ENCODE data around the gene FAM229A.
A peak's percentile ranks its signal among the peaks of the same experiment; 100 is the strongest.

The FAM229A gene

GRCh38 chr1:32346532-32347157, 15.6 kb downstream of the FAM229A start:
- DNase-seq: no peak

- DNase-seq: no peak
These were observed 16.9 kb downstream of the FAM229A start for GRCh38 chr1:32345289-32345827.

- no peak for DNase-seq
These were observed 19.6 kb downstream of the FAM229A start for GRCh38 chr1:32342704-32343103.

GRCh38 chr1:32341971-32342370, 20.3 kb downstream of the FAM229A start:
- DNase-seq: no peak

- DNase-seq: no peak
These were observed 21.0 kb downstream of the FAM229A start for GRCh38 chr1:32341186-32341757.

GRCh38 chr1:32339363-32339978, 22.8 kb downstream of the FAM229A start:
- no peak for DNase-seq

GRCh38 chr1:32338637-32339145, 23.6 kb downstream of the FAM229A start:
- no peak for DNase-seq

- DNase-seq: no peak
These were observed 24.2 kb downstream of the FAM229A start for GRCh38 chr1:32337855-32338636.

GRCh38 chr1:32336963-32337675, 25.2 kb downstream of the FAM229A start:
- DNase-seq: no peak

- DNase-seq: no peak
These were observed 25.7 kb downstream of the FAM229A start for GRCh38 chr1:32336591-32336932.

GRCh38 chr1:32335790-32336590, 26.3 kb downstream of the FAM229A start, which contains the start of gene MARCKSL1:
TSS of gene MARCKSL1 (minus strand) at chr1:32336233. CDS start at chr1:32336033, 200 bp downstream.
- peak; percentile 86 for DNase-seq

GRCh38 chr1:32335535-32335789, 26.8 kb downstream of the FAM229A start:
- no peak for DNase-seq

- peak; percentile 57 for DNase-seq
These were observed 27.3 kb downstream of the FAM229A start for GRCh38 chr1:32334864-32335534.

- no peak for DNase-seq
These were observed 27.9 kb downstream of the FAM229A start for GRCh38 chr1:32334274-32334861.

GRCh38 chr1:32333251-32333963, 28.9 kb downstream of the FAM229A start:
- no peak for DNase-seq

- DNase-seq: no peak
These were observed 29.8 kb downstream of the FAM229A start for GRCh38 chr1:32332290-32333079.

- DNase-seq: no peak
These were observed 30.7 kb downstream of the FAM229A start for GRCh38 chr1:32331549-32331948.

GRCh38 chr1:32330558-32331151, 31.6 kb downstream of the FAM229A start:
- DNase-seq: no peak

- no peak for DNase-seq
These were observed 32.3 kb downstream of the FAM229A start for GRCh38 chr1:32329931-32330466.
